Epithelial cell of alveolus of lung (primary cell): ENCODE measurements around the gene SETMAR. TPM values are rescaled to one million over a fixed set of nuclear protein-coding genes. Genes with fewer than 3 reads are reported as not detected.

Experiments
- total RNA-seq: library from RNA; depleted of rRNA; stranded (reverse); fragments of >200 nt; gene quantifications from 2 replicates; pipeline ENCODE4 v1.2.1, GENCODE V29; 2015

Gene SETMAR
- total RNA-seq, result 8.5 and 14.1 TPM in 2 replicates

DNA sequence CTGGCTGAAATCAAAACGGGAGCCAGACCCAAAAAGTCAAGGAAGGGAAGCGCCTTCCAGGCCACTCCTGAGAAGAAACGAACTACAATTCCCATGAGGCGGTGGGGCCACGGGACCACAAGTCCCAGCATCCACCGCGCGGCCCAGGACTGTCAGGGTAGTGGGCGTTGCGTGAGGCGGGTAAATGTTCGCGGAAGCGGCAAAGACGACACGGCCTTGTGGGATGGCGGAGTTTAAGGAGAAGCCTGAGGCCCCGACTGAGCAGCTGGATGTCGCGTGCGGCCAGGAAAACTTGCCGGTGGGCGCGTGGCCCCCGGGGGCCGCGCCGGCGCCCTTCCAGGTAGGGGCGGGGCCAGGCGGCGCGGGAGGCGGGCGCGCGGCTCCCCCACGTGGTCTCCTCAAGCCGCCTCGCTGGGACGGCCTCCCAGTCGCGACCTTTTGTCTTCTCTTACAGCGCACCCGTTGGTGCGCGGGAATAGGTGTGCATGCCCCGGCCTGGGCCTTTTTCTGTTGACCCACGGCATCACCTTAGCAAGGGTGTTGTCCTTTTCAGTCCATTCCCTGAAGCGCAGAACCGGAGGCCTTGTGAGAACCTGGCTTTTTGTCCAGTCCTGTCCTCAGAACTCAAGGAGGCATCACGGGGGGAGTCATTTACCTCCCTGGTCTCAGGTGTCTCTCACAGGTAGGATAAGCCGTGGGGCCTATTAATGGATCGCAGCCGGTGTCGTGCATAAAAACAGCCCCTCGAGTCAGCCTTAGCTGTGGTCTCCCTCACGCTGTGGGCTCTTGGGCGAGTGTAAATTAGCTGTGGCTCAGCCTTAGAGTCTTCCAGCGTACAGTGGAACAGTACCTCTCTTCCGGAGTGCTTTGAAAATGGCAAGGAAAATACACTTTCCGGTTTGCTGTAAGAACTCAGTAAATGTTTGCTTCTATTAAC lies at the start of gene SETMAR:
TSS of gene SETMAR (plus strand) at position 183 of the 937 bp plus-strand sequence. CDS start at position 185, 2 bp downstream.

Other genes starting within 250 kb of the SETMAR start
- gene SUMF1, start 163.9 kb downstream of the SETMAR start, total RNA-seq, result 42.0 and 46.2 TPM in 2 replicates
- 11.0 and 11.2 TPM in 2 replicates for gene ITPR1, start 190.0 kb downstream of the SETMAR start, total RNA-seq